Loucy (cell line): ENCODE results near the gene SMG9.
A peak's percentile ranks its signal among the peaks of the same experiment; 100 is the strongest.

Experiments used
- EZH2phosphoT487 ChIP-seq: fragments of 200-600 bp; IDR thresholded peaks from 2 replicates; pipeline ENCODE4 v1.6.1; 2018; ENCODE audit warnings: antibody characterized with exemption, mild to moderate bottlenecking, moderate library complexity, borderline replicate concordance
- TF ChIP-seq, protein P1 (sequence below): fragments of 200-600 bp; sonication (generic); conservative IDR thresholded peaks from 2 replicates; pipeline ENCODE4 v1.5.1; 2014; ENCODE audit warnings: mild to moderate bottlenecking, antibody characterized with exemption, low read length

DNA sequence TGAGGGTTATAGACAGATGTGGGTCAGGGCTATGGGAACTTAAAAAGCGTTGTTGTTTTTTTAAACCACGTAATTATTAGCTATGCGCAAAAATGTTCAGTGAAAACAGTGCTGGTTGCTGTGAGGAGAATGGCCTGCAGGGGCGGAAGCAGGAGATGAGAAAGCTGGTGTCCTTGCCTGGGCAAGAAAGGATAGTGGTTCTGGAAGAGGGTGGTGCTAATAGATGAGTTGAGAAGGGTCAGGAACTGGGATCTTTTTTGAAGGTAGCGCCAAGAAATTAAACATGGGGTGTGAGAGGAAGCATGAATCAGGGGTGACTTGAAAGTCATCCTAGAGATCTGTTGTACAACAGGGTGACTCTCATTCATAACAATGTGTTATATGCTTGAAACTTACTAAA is 4.8 kb upstream of the SMG9 start:
- TF ChIP-seq, protein P1, sequence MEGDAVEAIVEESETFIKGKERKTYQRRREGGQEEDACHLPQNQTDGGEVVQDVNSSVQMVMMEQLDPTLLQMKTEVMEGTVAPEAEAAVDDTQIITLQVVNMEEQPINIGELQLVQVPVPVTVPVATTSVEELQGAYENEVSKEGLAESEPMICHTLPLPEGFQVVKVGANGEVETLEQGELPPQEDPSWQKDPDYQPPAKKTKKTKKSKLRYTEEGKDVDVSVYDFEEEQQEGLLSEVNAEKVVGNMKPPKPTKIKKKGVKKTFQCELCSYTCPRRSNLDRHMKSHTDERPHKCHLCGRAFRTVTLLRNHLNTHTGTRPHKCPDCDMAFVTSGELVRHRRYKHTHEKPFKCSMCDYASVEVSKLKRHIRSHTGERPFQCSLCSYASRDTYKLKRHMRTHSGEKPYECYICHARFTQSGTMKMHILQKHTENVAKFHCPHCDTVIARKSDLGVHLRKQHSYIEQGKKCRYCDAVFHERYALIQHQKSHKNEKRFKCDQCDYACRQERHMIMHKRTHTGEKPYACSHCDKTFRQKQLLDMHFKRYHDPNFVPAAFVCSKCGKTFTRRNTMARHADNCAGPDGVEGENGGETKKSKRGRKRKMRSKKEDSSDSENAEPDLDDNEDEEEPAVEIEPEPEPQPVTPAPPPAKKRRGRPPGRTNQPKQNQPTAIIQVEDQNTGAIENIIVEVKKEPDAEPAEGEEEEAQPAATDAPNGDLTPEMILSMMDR: peak; percentile 21; the same call in 1 of the 2 replicates
- no peak for TF ChIP-seq EZH2phosphoT487
